ENCODE data around the gene HOXA1. TPM values are rescaled to one million over a fixed set of nuclear protein-coding genes. Genes with fewer than 3 reads are reported as not detected.

Gene HOXA1
- total and polyA plus RNA-seq, 2 of the 4 experiments (the other 2 are of a cell fraction) = 0.54 to 1.8 TPM

GRCh38 chr7:27111042-27111750 is 15.4 kb upstream of the HOXA1 start:
- peak overlapping the region; percentile 67 for H2BK120ac ChIP-seq (ENCODE audit: low read depth, low read length)
- peak overlapping the region; percentile 45 for H2AK5ac ChIP-seq (ENCODE audit: low read depth, low read length)
- H3K79me1 ChIP-seq (ENCODE audit: low read depth in 1 of 2, low read length in 2 of 2) = peaks cover 0 to 34% of the 10 kb centered on the region in 2 experiments; a peak in 2 of 4 replicates
- H3K27ac ChIP-seq (ENCODE audit: insufficient read depth, low read length) = peak overlapping the region; percentile 98
- H3K4ac ChIP-seq (ENCODE audit: low read depth, low read length) = peak overlapping the region; percentile 85
- intact Hi-C loops (cut with micrococcal nuclease) = no loop called here
- H3K14ac ChIP-seq (replicated peaks; ENCODE audit: low read depth, low read length) = peak overlapping the region; percentile 80
- peak overlapping the region; percentile 98 for H3K4me2 ChIP-seq (ENCODE audit: low read depth, low read length)
- H2BK5ac ChIP-seq (ENCODE audit: low read depth, low read length, poor library complexity, severe bottlenecking) = peak overlapping the region; percentile 92
- H4K20me1 ChIP-seq (ENCODE audit: insufficient read depth, low read length) = peaks cover 16% of the 10 kb centered on the region
- H3K9me3 ChIP-seq (ENCODE audit: control insufficient read depth, insufficient read depth, low read length) = no peaks in the 10 kb centered on the region
- CTCF ChIA-PET = interaction anchor here (0.8 to 1.4 kb wide), 4 partner anchors 13 to 412 kb away, joined by 3 to 9 read pairs (median 4); no protein-coding TSS in a partner anchor
- BruUV-seq (replicated peaks) = no TSS peak
- in situ Hi-C loops (cut with MboI; ENCODE audit: low sequenced_read_pairs) = no loop called here
- WGBS, 2 experiments (ENCODE audit: extremely low coverage in 2 of 2, insufficient read length in 1 of 2) = no CpG with 5 or more reads among the region's 6 CpGs
- peaks cover 12% of the 10 kb centered on the region; the same call in 1 of the 2 replicates for H3K36me3 ChIP-seq (ENCODE audit: control insufficient read depth, insufficient read depth, low read length)
- DNase-seq (peak; percentile 92), ATAC-seq (ENCODE audit: low read depth) (no peak)
- H2AK9ac ChIP-seq (replicated peaks; ENCODE audit: low read depth, low read length, poor library complexity) = peak overlapping the region; percentile 79
- no peak overlapping the region; the same call in 1 of the 2 replicates for H3K4me3 ChIP-seq (ENCODE audit: insufficient read depth, low read depth, low read length)
- peak overlapping the region; percentile 29 to 47; a peak in 3 of 4 replicates for H4K8ac ChIP-seq (ENCODE audit: low read depth in 2 of 2, low read length in 2 of 2)
- H2BK15ac ChIP-seq (ENCODE audit: low read depth, low read length) = peak overlapping the region; percentile 45; the same call in 2 of the 3 replicates
- H2AFZ ChIP-seq (replicated peaks; ENCODE audit: low read length, poor library complexity) = peak overlapping the region; percentile 81
- peak overlapping the region; percentile 92 for H3K23ac ChIP-seq (ENCODE audit: low read depth, low read length)
- H2BK20ac ChIP-seq (ENCODE audit: low read depth, low read length) = peak overlapping the region; percentile 68
- peak overlapping the region; percentile 95 for H3K9ac ChIP-seq (ENCODE audit: low read depth, low read length)
- H3K27me3 ChIP-seq (ENCODE audit: control insufficient read depth, insufficient read depth, low read length) = no peaks in the 10 kb centered on the region
- dilution Hi-C loops (cut with HindIII; ENCODE audit: low sequenced_read_pairs, unreplicated experiment) = no loop called here
- peaks cover 27% of the 10 kb centered on the region for H3K4me1 ChIP-seq (ENCODE audit: control insufficient read depth, insufficient read depth, low read length)
- TF ChIP-seq RFX5 (IDR thresholded peaks at IDR 0.05; ENCODE audit: low read depth, low read length) = no peak
- 0 out of 2 replicates have a peak, but pooled peaks have one; percentile 0 for TF ChIP-seq CEBPB (IDR thresholded peaks at IDR 0.05; ENCODE audit: low read depth, low read length)
- no peak for TF ChIP-seq ELK1 (IDR thresholded peaks at IDR 0.05; ENCODE audit: borderline replicate concordance, low read depth, low read length)
- TF ChIP-seq, protein P1, sequence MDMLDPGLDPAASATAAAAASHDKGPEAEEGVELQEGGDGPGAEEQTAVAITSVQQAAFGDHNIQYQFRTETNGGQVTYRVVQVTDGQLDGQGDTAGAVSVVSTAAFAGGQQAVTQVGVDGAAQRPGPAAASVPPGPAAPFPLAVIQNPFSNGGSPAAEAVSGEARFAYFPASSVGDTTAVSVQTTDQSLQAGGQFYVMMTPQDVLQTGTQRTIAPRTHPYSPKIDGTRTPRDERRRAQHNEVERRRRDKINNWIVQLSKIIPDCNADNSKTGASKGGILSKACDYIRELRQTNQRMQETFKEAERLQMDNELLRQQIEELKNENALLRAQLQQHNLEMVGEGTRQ (IDR thresholded peaks at IDR 0.05; ENCODE audit: low read depth, low read length) = no peak
- TF ChIP-seq FOS (IDR thresholded peaks at IDR 0.05; ENCODE audit: low read depth, low read length) = peak; percentile 79
- TF ChIP-seq RAD21 (IDR thresholded peaks at IDR 0.05; ENCODE audit: low read length) = no peak
- TF ChIP-seq POLR2A (IDR thresholded peaks at IDR 0.05; ENCODE audit: low read depth, low read length) = no peak; the same call in 1 of the 2 replicates
- TF ChIP-seq MAFK (IDR thresholded peaks at IDR 0.05; ENCODE audit: low read depth, low read length) = no peak
- no peak for TF ChIP-seq SMC3 (IDR thresholded peaks at IDR 0.05; ENCODE audit: low read depth, low read length)
- H4K91ac ChIP-seq (ENCODE audit: insufficient read depth, low read depth, low read length) = peak overlapping the region; percentile 68
- peaks cover 13% of the 10 kb centered on the region; the same call in 1 of the 2 replicates for H3K9me1 ChIP-seq (ENCODE audit: insufficient read depth, low read length)
- peak overlapping the region; percentile 50; the same call in 1 of the 2 replicates for H3K56ac ChIP-seq (ENCODE audit: extremely low read depth, insufficient read depth, low read length)
- POLR2A ChIA-PET (ENCODE audit: unreplicated experiment) = interaction anchor here (0.6 to 1.1 kb wide), 3 partner anchors 8 to 14 kb away, joined by 3 to 10 read pairs (median 3); no protein-coding TSS in a partner anchor
- peak overlapping the region; percentile 58 for H4K5ac ChIP-seq (ENCODE audit: low read depth, low read length)
- peak overlapping the region; percentile 68 for H3K18ac ChIP-seq (ENCODE audit: low read depth, low read length)

Measured in IMR-90 (cell line).